ENCODE data around the gene AKAP7.

The AKAP7 gene

GRCh38 chr6:131132360-131132759 is 2.9 kb upstream of the AKAP7 start:
- in situ Hi-C loops (cut with HindIII; ENCODE audit: low sequenced_read_pairs) = no loop called here

DNA sequence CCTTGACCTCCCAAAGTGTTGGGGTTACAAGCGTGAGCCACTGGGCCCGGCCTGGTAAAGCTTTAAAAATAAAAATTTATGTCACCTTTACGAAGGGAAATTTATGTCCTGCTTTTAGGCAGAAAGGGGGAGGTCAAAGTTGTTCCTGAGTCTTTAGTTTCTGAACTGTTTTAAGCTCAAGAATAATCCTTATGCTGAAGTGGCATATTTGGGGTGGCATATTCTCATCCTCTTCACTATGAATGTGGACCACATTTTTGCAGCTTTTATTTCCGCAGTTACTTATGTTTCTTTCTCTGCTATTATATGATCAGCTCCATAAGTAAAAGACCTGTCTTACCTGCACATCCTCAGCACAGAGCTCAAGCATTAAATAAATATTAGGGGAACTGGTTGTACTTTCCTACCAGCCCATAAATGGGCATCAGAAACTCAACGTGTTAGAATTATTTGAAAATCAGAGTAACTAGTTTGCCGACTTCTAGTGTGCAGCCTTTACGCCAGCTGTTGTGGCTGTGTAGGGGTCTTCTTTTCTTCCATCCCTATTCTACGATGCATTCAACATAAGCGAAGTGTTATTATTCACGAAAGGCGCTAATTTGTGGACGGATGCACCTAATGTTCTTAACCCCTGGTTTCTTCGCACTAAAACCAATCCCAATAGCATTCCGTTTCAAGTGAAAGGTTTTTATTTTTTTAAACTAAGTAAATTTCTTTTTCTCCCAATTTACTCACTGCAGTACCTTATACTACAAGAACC is 867 bp upstream of the AKAP7 start:
- in situ Hi-C loops (cut with HindIII; ENCODE audit: low sequenced_read_pairs) = no loop called here

- in situ Hi-C loops (cut with HindIII; ENCODE audit: low sequenced_read_pairs) = no loop called here
These were observed 355 bp upstream of the AKAP7 start for GRCh38 chr6:131134980-131135243.

GRCh38 chr6:131136021-131136786 is 937 bp downstream of the AKAP7 start:
- in situ Hi-C loops (cut with HindIII; ENCODE audit: low sequenced_read_pairs) = no loop called here

DNA sequence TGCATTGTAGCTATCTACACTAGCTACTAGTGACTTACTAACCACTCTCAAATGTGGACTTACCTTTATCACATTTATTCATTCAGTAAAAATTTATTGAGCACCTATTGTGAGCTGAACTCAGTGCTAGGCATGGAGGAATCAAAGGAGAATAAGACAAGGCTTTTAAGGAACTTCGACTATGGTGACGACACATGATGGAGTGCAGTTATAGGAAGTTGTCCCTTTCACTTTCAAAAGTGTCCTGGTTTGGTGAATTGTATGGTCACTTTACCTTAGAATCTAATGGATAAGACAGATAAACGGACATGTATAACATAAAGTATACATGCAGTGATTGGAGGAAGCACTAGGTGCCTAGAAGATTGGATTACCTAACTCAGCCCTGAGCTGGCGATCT is 4.3 kb downstream of the AKAP7 start:
- in situ Hi-C loops (cut with HindIII; ENCODE audit: low sequenced_read_pairs) = no loop called here

- in situ Hi-C loops (cut with HindIII; ENCODE audit: low sequenced_read_pairs) = no loop called here
These were observed 8.1 kb downstream of the AKAP7 start for GRCh38 chr6:131143319-131143718.

DNA sequence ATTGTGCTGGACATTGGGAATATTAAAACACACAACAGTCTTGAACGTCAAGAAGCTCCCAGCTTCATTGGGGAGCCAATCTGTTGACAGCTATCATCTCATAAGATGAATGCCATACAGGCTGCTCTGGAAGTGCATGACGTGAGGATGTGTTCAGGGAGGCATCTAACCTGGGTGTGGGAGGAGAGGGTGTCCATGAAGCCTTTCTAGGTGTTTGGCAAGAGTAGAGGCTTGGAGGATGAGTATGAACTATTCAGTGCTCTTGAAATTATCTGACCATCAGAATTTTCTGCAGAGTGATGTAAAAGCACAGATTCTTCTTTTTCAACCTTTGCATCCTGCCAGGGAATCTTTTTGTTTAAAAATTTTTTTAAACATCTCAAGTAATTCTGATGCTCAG is 11.6 kb downstream of the AKAP7 start:
- in situ Hi-C loops (cut with HindIII; ENCODE audit: low sequenced_read_pairs) = no loop called here

DNA sequence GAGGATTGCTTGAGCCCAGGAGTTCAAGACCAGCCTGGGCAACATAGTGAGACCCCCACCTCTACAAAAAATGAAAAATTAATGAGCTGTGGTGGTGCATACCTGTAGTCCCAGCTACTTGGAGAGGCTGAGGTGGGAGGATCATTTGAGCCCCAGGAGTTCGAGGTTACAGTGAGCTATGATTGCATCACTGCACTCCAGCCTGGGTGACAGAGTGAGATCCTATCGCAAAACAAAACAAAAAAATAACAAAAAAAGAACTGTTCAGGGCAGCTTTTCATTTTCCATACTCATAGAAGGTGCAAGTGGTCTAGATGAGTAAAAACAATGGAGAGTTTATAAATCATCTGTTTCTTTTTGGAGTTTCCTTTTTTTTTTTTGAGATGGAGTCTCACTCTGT is 21.1 kb downstream of the AKAP7 start:
- in situ Hi-C loops (cut with HindIII; ENCODE audit: low sequenced_read_pairs) = no loop called here

DNA sequence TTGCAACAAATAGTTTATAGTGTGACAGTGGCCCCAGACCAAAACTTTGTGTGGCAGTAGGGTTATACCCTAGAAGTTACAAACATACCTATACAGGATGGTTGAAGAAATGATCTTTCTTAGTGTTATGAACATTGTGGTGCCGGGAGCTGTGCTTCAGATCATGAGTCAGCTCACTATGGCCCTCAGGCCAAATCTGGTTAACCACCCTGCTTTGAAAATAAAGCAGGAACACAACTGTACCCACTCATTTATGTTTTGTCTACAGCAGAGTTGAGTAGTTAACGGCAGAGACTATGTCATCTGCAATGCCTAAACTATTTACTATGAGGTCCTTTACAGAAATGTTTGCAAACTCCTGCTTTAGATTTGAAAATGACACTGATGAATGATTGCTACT is 24.3 kb downstream of the AKAP7 start:
- in situ Hi-C loops (cut with HindIII; ENCODE audit: low sequenced_read_pairs) = no loop called here

DNA sequence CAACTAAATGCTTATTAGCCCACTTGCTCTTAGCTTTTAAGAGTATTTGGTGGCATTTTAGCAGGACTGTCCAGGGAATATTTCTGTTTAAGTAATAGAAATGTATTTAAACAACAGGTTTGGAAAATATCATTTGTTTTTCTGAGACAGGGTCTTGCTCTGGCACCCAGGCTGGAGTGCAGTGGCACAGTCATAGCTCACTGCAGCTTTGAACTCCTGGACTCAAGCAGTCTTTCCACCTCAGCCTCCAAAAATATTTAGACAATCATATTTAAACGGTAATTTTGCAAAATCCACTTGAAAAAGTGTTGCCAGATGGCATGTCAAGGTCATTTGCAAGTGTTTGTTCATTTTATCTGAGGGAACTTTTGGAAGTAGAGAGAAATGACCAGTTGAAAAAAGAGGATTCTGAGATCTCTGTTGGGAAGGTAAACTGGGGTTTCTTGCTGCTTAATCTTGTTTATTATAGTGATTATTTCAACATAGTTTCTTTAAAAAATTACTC is 25.0 kb downstream of the AKAP7 start:
- in situ Hi-C loops (cut with HindIII; ENCODE audit: low sequenced_read_pairs) = no loop called here

- in situ Hi-C loops (cut with HindIII; ENCODE audit: low sequenced_read_pairs) = no loop called here
These were observed 26.7 kb downstream of the AKAP7 start for GRCh38 chr6:131161987-131162386.

GRCh38 chr6:131163886-131164285 is 28.6 kb downstream of the AKAP7 start:
- in situ Hi-C loops (cut with HindIII; ENCODE audit: low sequenced_read_pairs) = no loop called here

DNA sequence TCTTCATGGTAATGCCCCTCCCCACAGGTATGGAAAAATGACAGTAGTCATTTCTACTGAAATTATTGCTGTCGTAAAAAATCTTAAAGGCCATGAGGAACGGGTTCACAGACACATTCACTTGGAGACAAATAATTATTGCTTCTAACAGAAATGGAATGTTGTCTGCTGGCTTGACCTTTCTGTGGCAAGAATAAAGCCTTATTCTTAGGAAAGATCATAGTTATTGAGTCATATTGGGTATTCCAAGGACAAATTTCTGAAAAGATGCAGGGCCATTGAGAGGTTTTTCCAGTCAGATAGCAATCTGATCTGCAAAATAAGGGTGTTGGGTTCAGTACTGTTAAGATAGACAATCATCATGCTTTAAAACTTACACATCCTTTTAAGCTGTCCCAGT is 29.2 kb downstream of the AKAP7 start:
- in situ Hi-C loops (cut with HindIII; ENCODE audit: low sequenced_read_pairs) = no loop called here

DNA sequence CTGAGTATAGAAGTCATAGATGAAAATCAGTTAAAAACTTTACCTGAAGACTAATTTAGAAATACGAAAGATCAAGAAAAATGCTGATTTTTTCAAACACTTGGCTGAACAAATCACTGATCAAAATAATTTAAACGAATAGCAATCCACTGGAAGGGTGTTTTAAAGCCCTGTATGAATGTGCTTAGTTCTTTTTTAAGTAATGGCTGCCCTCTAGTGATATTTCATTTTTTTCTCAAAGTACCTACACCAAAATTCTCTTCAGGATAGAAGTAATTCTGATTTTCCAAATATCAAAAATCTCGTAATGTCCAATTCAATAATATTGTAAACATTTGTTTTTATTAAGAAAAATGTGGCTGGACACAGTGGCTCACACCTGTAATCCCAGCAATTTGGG is 32.5 kb downstream of the AKAP7 start:
- in situ Hi-C loops (cut with HindIII; ENCODE audit: low sequenced_read_pairs) = no loop called here

DNA sequence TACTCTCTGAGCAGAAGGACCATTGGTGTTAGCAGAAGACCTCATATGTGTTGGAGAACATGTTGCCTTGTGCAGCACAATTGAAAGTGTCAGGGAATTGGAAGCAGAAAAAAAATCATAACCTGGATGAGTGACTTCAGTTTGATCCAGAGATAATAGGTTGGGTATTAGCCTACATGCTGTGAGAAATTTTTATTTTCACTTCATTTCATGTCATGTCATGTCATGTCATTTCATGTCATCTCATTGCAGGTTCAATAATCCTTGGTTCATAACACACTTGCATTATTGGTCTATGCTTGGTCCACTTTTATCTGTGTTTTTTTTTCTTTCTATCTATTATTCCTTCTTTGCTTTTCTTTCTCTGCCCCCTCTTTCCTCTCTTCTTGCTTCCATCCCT is 34.3 kb downstream of the AKAP7 start:
- in situ Hi-C loops (cut with HindIII; ENCODE audit: low sequenced_read_pairs) = no loop called here

DNA sequence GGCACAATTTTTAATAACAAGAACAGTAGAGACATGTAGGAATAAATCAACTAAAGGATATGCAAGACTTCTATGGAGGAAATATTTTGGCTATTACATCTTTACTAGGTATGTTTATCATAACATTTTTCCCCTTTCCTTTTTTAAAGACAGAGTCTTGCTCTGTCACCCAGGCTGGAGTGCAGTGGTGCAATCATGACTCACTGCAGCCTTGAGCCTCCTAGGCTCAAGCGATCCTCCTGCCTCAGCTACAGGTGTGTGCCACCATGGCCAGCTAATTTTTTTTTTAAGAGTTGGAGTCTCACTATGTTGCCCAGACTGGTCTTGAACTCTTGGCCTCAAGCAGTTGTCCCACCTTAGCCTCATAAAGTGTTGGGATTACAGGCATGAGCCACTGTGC is 37.0 kb downstream of the AKAP7 start:
- in situ Hi-C loops (cut with HindIII; ENCODE audit: low sequenced_read_pairs) = no loop called here

GRCh38 chr6:131173680-131174079 is 38.4 kb downstream of the AKAP7 start:
- in situ Hi-C loops (cut with HindIII; ENCODE audit: low sequenced_read_pairs) = no loop called here

GRCh38 chr6:131175564-131175963 is 40.3 kb downstream of the AKAP7 start:
- in situ Hi-C loops (cut with HindIII; ENCODE audit: low sequenced_read_pairs) = no loop called here

DNA sequence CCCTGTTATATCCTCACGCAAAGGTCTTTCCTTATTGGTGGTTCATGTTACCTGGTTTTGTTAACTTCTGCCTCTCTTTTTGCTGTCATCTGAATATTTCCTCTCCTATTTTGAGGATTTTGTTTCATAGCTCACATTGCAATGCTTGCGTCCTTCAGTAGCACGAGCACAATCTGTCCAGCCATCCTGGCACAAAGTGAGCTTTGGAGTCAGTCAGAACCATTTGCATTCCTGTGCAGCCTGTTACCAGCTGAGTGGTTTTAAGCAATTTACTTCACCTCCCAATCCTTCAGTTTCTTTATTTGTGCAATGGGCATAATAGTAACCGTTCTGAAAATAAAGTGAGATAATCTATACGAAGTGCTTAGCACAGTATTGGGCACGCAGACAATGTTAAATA is 42.7 kb downstream of the AKAP7 start:
- in situ Hi-C loops (cut with HindIII; ENCODE audit: low sequenced_read_pairs) = no loop called here

DNA sequence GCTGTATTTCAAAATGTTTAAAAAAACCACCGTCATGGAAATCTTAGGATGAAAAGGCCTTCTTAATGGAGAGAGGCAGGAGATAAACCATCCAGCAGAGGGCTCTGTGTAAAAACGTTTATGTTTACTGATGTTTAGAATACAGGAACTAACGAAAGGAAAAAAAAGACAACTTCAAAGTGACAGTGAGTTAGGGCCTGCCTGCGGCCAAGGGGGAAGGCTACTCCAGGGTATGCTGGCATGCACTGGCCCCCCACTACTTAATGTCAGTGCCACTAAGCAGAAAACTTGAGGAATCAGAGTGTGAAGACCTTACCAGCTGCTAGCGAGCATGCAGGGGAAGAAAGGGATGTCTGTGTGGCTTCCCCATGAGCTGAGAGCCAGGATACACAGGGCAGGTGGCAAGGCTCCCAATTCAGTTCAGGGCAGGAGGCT is 47.7 kb downstream of the AKAP7 start:
- in situ Hi-C loops (cut with HindIII; ENCODE audit: low sequenced_read_pairs) = no loop called here

DNA sequence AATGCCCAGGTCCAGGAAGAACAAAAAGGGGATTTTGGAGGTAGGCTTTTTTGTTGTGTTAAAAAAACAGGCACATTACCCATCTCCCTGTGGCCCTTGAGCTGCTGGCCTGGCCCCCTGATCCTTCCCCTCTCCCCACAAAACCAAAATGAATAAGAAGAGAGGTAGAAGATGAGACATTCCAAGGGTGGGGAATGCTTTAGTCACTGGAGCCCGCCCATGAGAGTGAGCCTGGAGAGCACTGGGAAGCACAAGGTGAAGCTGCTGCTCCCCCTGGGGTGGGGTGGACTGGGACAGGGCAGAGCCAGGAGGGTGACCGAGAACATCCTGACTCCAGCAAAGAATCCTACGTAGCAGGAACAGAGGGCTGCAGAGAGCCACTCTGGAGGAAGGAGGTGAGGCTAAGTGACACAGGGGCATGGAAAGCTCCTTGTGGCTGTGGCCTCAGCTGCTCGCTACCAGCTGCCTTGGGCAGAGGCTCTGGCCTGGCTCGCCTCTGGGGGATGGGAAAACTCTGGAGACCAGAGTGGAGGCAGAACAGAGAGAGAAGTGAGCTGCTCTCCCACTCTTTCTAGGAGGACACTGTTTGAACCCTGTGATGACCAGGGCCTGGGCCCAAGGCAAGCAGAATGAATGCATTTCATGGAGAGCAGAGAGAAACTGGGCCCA is 48.3 kb downstream of the AKAP7 start:
- in situ Hi-C loops (cut with HindIII; ENCODE audit: low sequenced_read_pairs) = no loop called here

DNA sequence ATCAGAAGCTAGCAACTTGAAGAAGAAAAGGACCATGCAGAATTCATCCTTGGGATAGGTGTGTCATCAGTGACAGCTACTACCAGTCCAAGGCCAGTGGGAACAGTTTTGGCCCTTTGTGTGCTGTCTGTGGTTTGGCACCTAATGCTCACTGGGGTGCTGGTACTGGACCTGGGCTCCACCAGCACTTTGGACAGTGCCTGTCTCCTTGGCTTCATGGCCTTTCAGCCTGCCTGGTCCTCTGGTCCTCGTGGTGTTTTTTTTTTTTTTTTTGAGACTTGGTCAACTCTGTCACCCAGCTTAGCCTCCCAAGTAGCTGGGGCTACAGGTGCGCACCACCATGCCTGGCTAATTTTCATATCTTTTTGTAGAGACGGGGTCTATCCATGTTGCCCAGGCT is 56.3 kb downstream of the AKAP7 start:
- in situ Hi-C loops (cut with HindIII; ENCODE audit: low sequenced_read_pairs) = no loop called here

All from DLD1 (cell line).